Right lobe of liver (tissue), 4 donors: Measurements from ENCODE around the gene MTERF1.

Experiments
- CTCF ChIP-seq, 4 donors: fragments of 200-600 bp in 3 of 4; fragments of 450-650 bp in 1 of 4; IDR thresholded peaks; one replicate each; pipeline versions ENCODE4 v1.5.1 to v1.8.0; 2016 to 2022; ENCODE audit warnings: antibody characterized with exemption in 4 of 4, mild to moderate bottlenecking in 2 of 4
- POLR2A ChIP-seq: fragments of 450-650 bp; IDR thresholded peaks from one replicate; pipeline ENCODE4 v1.6.1; 2017; ENCODE audit warnings: antibody characterized with exemption, mild to moderate bottlenecking
- donor health status: DM: no; HTN: no; CAD: no.
- donor health status: DM: no; HTN: no; CAD: no.
- donor health status: DM: no; HTN: yes; CAD: no.

DNA sequence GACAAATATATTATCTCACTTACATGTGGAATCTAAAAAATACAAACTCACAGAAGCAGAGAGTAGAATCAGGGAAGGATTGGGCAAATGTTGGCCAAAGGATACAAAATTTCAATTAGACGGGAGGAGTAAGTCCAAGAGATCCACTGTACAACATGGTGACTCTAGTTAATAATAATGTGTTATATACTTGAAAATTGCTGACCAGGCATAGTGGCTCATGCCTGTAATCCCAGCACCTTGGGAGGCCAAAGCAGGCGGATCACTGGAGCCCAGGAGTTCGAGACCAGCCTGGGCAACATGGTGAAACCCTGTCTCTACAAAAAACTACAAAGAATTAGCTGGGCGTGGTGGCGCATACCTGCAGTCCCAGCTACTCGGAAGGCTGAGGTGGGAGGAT lies 16.4 kb downstream of the MTERF1 start:
- TF ChIP-seq CTCF (IDR thresholded peaks at IDR 0.05) (no peak), POLR2A (no peak)
